ENCODE data around the gene CAMKK1. TPM values are rescaled to one million over a fixed set of nuclear protein-coding genes. Genes with fewer than 3 reads are reported as not detected.

The CAMKK1 gene
- polyA plus RNA-seq, 1 donor from 2014 or later: 8.9 TPM

DNA sequence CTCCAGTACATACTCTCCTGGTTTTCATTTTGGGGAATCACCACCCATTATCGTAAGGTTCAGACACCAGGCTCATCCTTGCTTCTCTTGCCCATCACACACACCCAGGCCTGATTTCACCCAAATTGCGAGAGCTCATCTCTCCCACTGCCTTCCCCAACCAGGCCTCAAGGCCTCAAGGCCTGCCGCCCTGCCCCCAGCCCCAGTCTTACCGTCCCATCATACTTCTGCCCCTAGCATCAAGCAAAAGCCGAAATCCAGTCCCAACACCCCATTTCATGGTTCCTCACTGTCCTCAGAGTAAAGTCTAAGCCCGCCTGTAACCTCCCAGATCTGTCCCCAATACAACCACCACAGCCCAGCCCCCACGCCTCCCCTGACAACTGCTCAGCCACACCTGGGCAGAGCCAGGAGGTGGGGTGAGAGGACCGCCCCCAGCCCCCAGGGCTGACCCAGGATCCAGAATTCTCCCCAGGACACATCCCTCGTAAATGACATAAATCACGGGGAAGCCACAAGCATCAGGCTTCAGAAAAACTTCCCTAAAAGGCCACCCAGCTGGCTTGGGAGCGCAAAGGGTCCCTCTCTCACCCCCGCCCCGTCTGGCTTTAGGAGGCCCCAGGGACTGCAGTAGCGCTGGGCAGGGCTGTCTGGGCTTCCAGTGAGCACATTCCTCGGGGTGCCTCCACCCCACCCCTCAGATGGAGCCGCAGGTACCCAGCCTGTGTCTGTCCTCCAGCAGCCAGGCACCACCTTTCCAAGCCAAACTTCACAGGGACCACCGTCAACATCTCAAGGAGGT, 33.0 kb upstream of the CAMKK1 start:
- H3K27ac ChIP-seq (ENCODE audit: low read length): no peak overlapping the region
- H3F3A ChIP-seq (ENCODE audit: insufficient read depth, low read length, poor library complexity, severe bottlenecking): no peaks in the 10 kb centered on the region
- no peaks in the 10 kb centered on the region for H3K36me3 ChIP-seq (ENCODE audit: insufficient read depth, low read length)
- no peaks in the 10 kb centered on the region for H4K20me1 ChIP-seq (ENCODE audit: insufficient read depth)
- H3K4me2 ChIP-seq (ENCODE audit: low read length): no peak overlapping the region
- H3K9me2 ChIP-seq (ENCODE audit: insufficient read depth, low read length): no peaks in the 10 kb centered on the region
- no peak overlapping the region for H2AFZ ChIP-seq (ENCODE audit: low read depth, low read length)
- H3K9ac ChIP-seq (ENCODE audit: low read length): no peak overlapping the region
- no peak overlapping the region for H3K4me3 ChIP-seq (ENCODE audit: low read length)
- H3K9me3 ChIP-seq (ENCODE audit: low read length): no peaks in the 10 kb centered on the region
- H3K79me2 ChIP-seq (replicated peaks; ENCODE audit: insufficient read depth, low read length): no peaks in the 10 kb centered on the region
- TF ChIP-seq EZH2 (IDR thresholded peaks at IDR 0.05; ENCODE audit: borderline replicate concordance, insufficient read depth, low read length, poor library complexity, severe bottlenecking) (no peak), CTCF (IDR thresholded peaks at IDR 0.05; ENCODE audit: poor library complexity, severe bottlenecking) (no peak), POLR2AphosphoS5 (IDR thresholded peaks at IDR 0.05) (no peak), SMC3 (conservative IDR thresholded peaks at IDR 0.05; ENCODE audit: poor library complexity) (no peak), MXI1 (conservative IDR thresholded peaks at IDR 0.05; ENCODE audit: poor library complexity, severe bottlenecking) (no peak), RAD21 (conservative IDR thresholded peaks at IDR 0.05) (no peak), EP300 (conservative IDR thresholded peaks at IDR 0.05; ENCODE audit: poor library complexity, severe bottlenecking) (no peak), TAF1 (IDR thresholded peaks at IDR 0.05; ENCODE audit: low read depth) (no peak)
- TF ChIP-seq, protein P1, sequence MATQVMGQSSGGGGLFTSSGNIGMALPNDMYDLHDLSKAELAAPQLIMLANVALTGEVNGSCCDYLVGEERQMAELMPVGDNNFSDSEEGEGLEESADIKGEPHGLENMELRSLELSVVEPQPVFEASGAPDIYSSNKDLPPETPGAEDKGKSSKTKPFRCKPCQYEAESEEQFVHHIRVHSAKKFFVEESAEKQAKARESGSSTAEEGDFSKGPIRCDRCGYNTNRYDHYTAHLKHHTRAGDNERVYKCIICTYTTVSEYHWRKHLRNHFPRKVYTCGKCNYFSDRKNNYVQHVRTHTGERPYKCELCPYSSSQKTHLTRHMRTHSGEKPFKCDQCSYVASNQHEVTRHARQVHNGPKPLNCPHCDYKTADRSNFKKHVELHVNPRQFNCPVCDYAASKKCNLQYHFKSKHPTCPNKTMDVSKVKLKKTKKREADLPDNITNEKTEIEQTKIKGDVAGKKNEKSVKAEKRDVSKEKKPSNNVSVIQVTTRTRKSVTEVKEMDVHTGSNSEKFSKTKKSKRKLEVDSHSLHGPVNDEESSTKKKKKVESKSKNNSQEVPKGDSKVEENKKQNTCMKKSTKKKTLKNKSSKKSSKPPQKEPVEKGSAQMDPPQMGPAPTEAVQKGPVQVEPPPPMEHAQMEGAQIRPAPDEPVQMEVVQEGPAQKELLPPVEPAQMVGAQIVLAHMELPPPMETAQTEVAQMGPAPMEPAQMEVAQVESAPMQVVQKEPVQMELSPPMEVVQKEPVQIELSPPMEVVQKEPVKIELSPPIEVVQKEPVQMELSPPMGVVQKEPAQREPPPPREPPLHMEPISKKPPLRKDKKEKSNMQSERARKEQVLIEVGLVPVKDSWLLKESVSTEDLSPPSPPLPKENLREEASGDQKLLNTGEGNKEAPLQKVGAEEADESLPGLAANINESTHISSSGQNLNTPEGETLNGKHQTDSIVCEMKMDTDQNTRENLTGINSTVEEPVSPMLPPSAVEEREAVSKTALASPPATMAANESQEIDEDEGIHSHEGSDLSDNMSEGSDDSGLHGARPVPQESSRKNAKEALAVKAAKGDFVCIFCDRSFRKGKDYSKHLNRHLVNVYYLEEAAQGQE (IDR thresholded peaks at IDR 0.05; ENCODE audit: borderline replicate concordance): no peak
- no peaks in the 10 kb centered on the region for H3K27me3 ChIP-seq (ENCODE audit: insufficient read depth, low read depth, low read length)

DNA sequence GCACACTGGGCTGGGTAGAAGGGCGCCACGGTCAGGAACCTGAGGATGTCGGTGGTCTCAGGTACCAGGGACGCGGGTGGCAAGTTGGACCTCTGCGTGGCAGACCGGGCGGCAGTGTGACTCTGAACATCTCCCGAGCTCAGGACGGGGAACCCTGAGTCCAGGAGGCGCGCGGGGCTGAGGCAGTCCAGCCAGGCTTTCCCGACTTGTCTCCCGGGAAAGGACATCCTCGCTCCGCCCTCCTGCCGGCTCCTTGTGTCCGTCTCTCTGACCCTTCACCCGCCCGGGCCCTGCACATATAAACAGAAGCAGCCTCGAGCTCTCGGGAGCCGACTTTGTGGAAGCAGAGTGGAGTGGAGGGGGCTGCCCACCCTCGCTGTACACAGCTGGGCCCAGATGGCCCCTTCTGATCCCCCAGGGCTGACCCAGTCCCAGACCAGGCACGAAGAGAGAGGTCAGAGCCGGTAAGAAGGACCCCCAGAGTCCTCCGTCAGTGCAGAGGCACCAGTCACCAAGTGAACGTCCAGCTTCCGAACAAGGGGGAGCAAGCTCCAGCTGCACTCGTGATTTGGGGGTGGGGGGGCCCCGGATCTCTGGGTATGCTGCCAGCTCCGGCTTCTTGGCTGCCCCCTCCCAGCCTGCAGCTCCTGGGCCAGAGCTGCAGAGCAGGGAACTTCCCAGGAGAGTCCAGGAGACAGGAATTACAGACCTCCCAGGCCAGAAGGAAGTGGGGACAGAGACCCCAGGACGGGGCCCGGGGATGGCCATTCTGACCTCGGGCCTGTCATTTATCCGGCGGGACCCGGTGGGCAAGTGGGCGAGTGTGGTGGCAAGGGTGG, 31.9 kb upstream of the CAMKK1 start:
- Histone ChIP-seq H3K9ac (ENCODE audit: low read length) (no peak overlapping the region), H3K9me3 (ENCODE audit: low read length) (no peaks in the 10 kb centered on the region), H3K9me2 (ENCODE audit: insufficient read depth, low read length) (no peaks in the 10 kb centered on the region), H3K4me3 (ENCODE audit: low read length) (no peak overlapping the region), H3K79me2 (replicated peaks; ENCODE audit: insufficient read depth, low read length) (no peaks in the 10 kb centered on the region), H4K20me1 (ENCODE audit: insufficient read depth) (no peaks in the 10 kb centered on the region), H3K27me3 (ENCODE audit: insufficient read depth, low read depth, low read length) (no peaks in the 10 kb centered on the region), H3K4me2 (ENCODE audit: low read length) (no peak overlapping the region), H3F3A (ENCODE audit: insufficient read depth, low read length, poor library complexity, severe bottlenecking) (no peaks in the 10 kb centered on the region), H3K36me3 (ENCODE audit: insufficient read depth, low read length) (no peaks in the 10 kb centered on the region), H2AFZ (ENCODE audit: low read depth, low read length) (no peak overlapping the region), H3K27ac (ENCODE audit: low read length) (no peak overlapping the region)
- no peak for TF ChIP-seq POLR2AphosphoS5 (IDR thresholded peaks at IDR 0.05)
- no peak for TF ChIP-seq EP300 (conservative IDR thresholded peaks at IDR 0.05; ENCODE audit: poor library complexity, severe bottlenecking)
- no peak for TF ChIP-seq TAF1 (IDR thresholded peaks at IDR 0.05; ENCODE audit: low read depth)
